IMR-90 (cell line): ENCODE data around the gene CLEC3A.

Source experiments
- CHD1 ChIP-seq: IDR thresholded peaks from 2 replicates; pipeline ENCODE4 v1.6.1; 2012; ENCODE audit warnings: low read depth, low read length, improper control_type of control experiment
- CTCF ChIP-seq: conservative IDR thresholded peaks from 2 replicates; pipeline ENCODE4 v1.5.1; 2012; ENCODE audit warnings: mild to moderate bottlenecking, low read depth, low read length, improper control_type of control experiment
- FOS ChIP-seq: fragments of 150-350 bp; IDR thresholded peaks from 2 replicates; pipeline ENCODE4 v1.6.1; 2016; ENCODE audit warnings: low read depth, low read length
- MAZ ChIP-seq: IDR thresholded peaks from 2 replicates; pipeline ENCODE4 v1.6.1; 2012; ENCODE audit warnings: low read depth, mild to moderate bottlenecking, low read length, improper control_type of control experiment, moderate library complexity, borderline replicate concordance
- MXI1 ChIP-seq: IDR thresholded peaks from 2 replicates; pipeline ENCODE4 v1.6.1; 2012; ENCODE audit warnings: low read depth, mild to moderate bottlenecking, low read length, moderate library complexity, borderline replicate concordance
- POLR2A ChIP-seq: IDR thresholded peaks from 2 replicates; pipeline ENCODE4 v1.6.1; 2012; ENCODE audit warnings: mild to moderate bottlenecking, low read depth, low read length
- RAD21 ChIP-seq: IDR thresholded peaks from 2 replicates; pipeline ENCODE4 v1.6.1; 2012; ENCODE audit warnings: low read length, improper control_type of control experiment
- RCOR1 ChIP-seq: IDR thresholded peaks from 2 replicates; pipeline ENCODE4 v1.6.1; 2012; ENCODE audit warnings: mild to moderate bottlenecking, low read length, improper control_type of control experiment; ENCODE audit not compliant: insufficient replicate concordance
- SMC3 ChIP-seq: fragments of 150-350 bp; IDR thresholded peaks from 2 replicates; pipeline ENCODE4 v1.6.1; 2016; ENCODE audit warnings: low read depth, mild to moderate bottlenecking, antibody characterized with exemption, low read length, moderate library complexity
- USF2 ChIP-seq: fragments of 150-350 bp; IDR thresholded peaks from 2 replicates; pipeline ENCODE4 v1.6.1; 2017; ENCODE audit warnings: mild to moderate bottlenecking, antibody characterized with exemption, low read length, low read depth

GRCh38 chr16:78001451-78002025, 20.8 kb upstream of the CLEC3A start:
- TF ChIP-seq CTCF (no peak), POLR2A (no peak), USF2 (no peak), SMC3 (no peak), MXI1 (no peak), FOS (no peak), CHD1 (no peak), RAD21 (no peak), RCOR1 (no peak), MAZ (no peak)
